Endothelial cell (in vitro differentiated cells): ENCODE results near the gene PARVG. TPM values are rescaled to one million over a fixed set of nuclear protein-coding genes. Genes with fewer than 3 reads are reported as not detected.

Source experiments
- DNase-seq: peaks from one replicate; pipeline ENCODE4 v3.0.0; 2021; ENCODE audit warnings: low spot score
- H3K27ac Mint-ChIP-seq: one replicate; pipeline ENCODE4 v1.8.0; 2021; ENCODE audit warnings: mixed read lengths, inconsistent platforms; ENCODE audit not compliant: unreplicated experiment
- H3K27me3 Mint-ChIP-seq: one replicate; pipeline ENCODE4 v1.8.0; 2021; ENCODE audit warnings: mild to moderate bottlenecking, moderate library complexity, mixed read lengths, inconsistent platforms; ENCODE audit not compliant: unreplicated experiment
- H3K36me3 Mint-ChIP-seq: one replicate; pipeline ENCODE4 v1.8.0; 2021; ENCODE audit warnings: mild to moderate bottlenecking, low read depth, mixed read lengths, inconsistent platforms; ENCODE audit not compliant: unreplicated experiment
- H3K4me1 Mint-ChIP-seq: one replicate; pipeline ENCODE4 v1.8.0; 2021; ENCODE audit warnings: mild to moderate bottlenecking, mixed read lengths, inconsistent platforms; ENCODE audit not compliant: unreplicated experiment
- H3K4me3 Mint-ChIP-seq: one replicate; pipeline ENCODE4 v1.8.0; 2021; ENCODE audit warnings: mild to moderate bottlenecking, mixed read lengths, inconsistent platforms; ENCODE audit not compliant: unreplicated experiment
- H3K9me3 Mint-ChIP-seq: one replicate; pipeline ENCODE4 v1.8.0; 2021; ENCODE audit warnings: mixed read lengths, inconsistent platforms; ENCODE audit not compliant: unreplicated experiment
- CTCF ChIP-seq: fragments of 200-600 bp; sonication (generic); IDR thresholded peaks from one replicate; pipeline ENCODE4 v1.5.0; 2021; ENCODE audit warnings: antibody characterized with exemption; ENCODE audit not compliant: unreplicated experiment
- total RNA-seq: library from RNA; stranded (reverse); fragmentation: NEBNext Ultra II Directional; extraction: Animal tissue kit (Norgen Biotek cat#: 25700); gene quantifications from one replicate; pipeline ENCODE4 v1.2.1, GENCODE V29; 2021; ENCODE audit not compliant: unreplicated experiment

Gene PARVG
- total RNA-seq, 1 donor from 2014 or later = 0.90 TPM

DNA sequence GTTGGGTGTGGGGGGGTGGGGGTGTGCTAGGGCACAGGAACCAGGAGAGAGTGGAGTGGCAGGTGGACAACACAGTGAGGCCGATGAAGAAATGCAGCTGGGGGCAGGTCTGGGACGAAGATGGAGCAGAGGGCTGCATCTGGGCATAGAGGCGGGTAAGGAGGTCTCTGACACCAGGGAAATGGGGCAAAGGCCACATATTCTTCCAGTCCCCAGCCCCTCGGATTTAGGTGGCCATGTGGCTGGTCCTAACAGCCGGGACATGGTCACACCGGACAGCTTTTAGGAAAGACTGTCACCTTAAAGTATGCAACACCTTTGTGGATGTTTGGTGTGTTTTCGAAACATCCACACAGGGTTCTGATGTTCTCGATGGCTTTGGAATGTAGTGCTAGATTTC is 5.0 kb upstream of the PARVG start:
- no peak for TF ChIP-seq CTCF
- no peak overlapping the region for H3K4me3 Mint-ChIP-seq
- peaks cover 2% of the 10 kb centered on the region for H3K27me3 Mint-ChIP-seq
- H3K36me3 Mint-ChIP-seq = peaks cover 3% of the 10 kb centered on the region
- H3K4me1 Mint-ChIP-seq = no peaks in the 10 kb centered on the region
- DNase-seq = no peak
- H3K9me3 Mint-ChIP-seq = no peaks in the 10 kb centered on the region
- no peak overlapping the region for H3K27ac Mint-ChIP-seq

GRCh38 chr22:44179196-44179988 is 1.3 kb upstream of the PARVG start:
- Mint-ChIP-seq H3K4me1 (peaks cover 4% of the 10 kb centered on the region), H3K27ac (no peak overlapping the region), H3K36me3 (no peaks in the 10 kb centered on the region), H3K4me3 (no peak overlapping the region), H3K27me3 (peaks cover 4% of the 10 kb centered on the region), H3K9me3 (no peaks in the 10 kb centered on the region)
- no peak for TF ChIP-seq CTCF
- DNase-seq = no peak

- no peak for TF ChIP-seq CTCF
- H3K27me3 Mint-ChIP-seq = peaks cover 4% of the 10 kb centered on the region
- no peaks in the 10 kb centered on the region for H3K36me3 Mint-ChIP-seq
- peaks cover 4% of the 10 kb centered on the region for H3K4me1 Mint-ChIP-seq
- no peak overlapping the region for H3K27ac Mint-ChIP-seq
- no peak overlapping the region for H3K4me3 Mint-ChIP-seq
- no peak for DNase-seq
- H3K9me3 Mint-ChIP-seq = no peaks in the 10 kb centered on the region
Observed at GRCh38 chr22:44179989-44180705, 578 bp upstream of the PARVG start.

- H3K27ac Mint-ChIP-seq = no peak overlapping the region
- TF ChIP-seq CTCF = no peak
- no peaks in the 10 kb centered on the region for H3K36me3 Mint-ChIP-seq
- peaks cover 4% of the 10 kb centered on the region for H3K4me1 Mint-ChIP-seq
- H3K4me3 Mint-ChIP-seq = no peak overlapping the region
- peaks cover 4% of the 10 kb centered on the region for H3K27me3 Mint-ChIP-seq
- no peaks in the 10 kb centered on the region for H3K9me3 Mint-ChIP-seq
- no peak for DNase-seq
Observed at GRCh38 chr22:44181033-44181911, 547 bp downstream of the PARVG start.
